Type B pancreatic cell (in vitro differentiated cells): ENCODE data around the gene KIF26A. TPM values are rescaled to one million over a fixed set of nuclear protein-coding genes. Genes with fewer than 3 reads are reported as not detected.

Source experiments
- DNase-seq: peaks from one replicate; pipeline ENCODE4 v3.0.0; 2021; ENCODE audit warnings: mixed read lengths; ENCODE audit not compliant: unreplicated experiment; ENCODE audit errors: extremely low spot score
- H3K27ac Mint-ChIP-seq: 2 replicates; pipeline ENCODE4 v1.8.0; 2021; ENCODE audit warnings: mild to moderate bottlenecking, mixed read lengths
- H3K27me3 Mint-ChIP-seq: 2 replicates; pipeline ENCODE4 v1.8.0; 2021; ENCODE audit warnings: mixed read lengths
- H3K36me3 Mint-ChIP-seq: 2 replicates; pipeline ENCODE4 v1.8.0; 2021; ENCODE audit warnings: mixed read lengths
- H3K4me1 Mint-ChIP-seq: one replicate; pipeline ENCODE4 v1.8.0; 2021; ENCODE audit warnings: mixed read lengths; ENCODE audit not compliant: unreplicated experiment
- H3K4me3 Mint-ChIP-seq: 2 replicates; pipeline ENCODE4 v1.8.0; 2021; ENCODE audit warnings: mild to moderate bottlenecking, mixed read lengths
- H3K9me3 Mint-ChIP-seq: 2 replicates; pipeline ENCODE4 v1.8.0; 2021; ENCODE audit warnings: mixed read lengths
- total RNA-seq: library from RNA; stranded (reverse); gene quantifications from 2 replicates; pipeline ENCODE4 v1.2.1, GENCODE V29; 2021; ENCODE audit warnings: low replicate concordance
- TF ChIP-seq, protein P1 (sequence below): fragments of 200-600 bp; sonication (generic); conservative IDR thresholded peaks from 2 replicates; pipeline ENCODE4 v1.5.0; 2021; ENCODE audit warnings: antibody characterized with exemption, mild to moderate bottlenecking

Gene KIF26A
- total RNA-seq, 1 donor from 2014 or later = 23.4 TPM

DNA sequence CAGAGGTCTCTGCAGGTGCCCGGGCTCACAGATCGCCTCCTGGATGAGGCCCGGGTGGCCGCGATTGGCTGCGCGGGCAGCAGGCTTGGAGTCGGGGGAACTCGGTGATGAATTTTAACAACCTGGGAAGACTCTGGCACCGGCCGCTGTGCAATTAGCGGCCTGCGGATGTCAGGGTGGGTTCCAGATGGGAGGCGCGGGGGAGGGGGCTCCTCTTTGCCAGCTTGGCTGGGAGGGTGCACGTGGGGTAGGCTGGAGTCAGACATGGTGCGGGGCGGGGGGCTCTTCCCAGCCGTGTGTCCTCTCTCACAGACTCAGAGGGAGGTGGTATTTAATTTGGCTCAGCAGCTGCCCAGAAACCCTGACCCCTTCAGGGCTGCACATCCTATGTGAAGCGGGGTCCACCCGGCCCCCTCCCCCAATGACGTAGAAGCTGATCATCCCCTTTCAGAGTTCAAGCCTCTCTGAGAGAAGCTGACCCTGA lies 81.4 kb downstream of the KIF26A start:
- no peak overlapping the region for H3K4me3 Mint-ChIP-seq
- H3K4me1 Mint-ChIP-seq = peaks cover 15% of the 10 kb centered on the region
- TF ChIP-seq, protein P1, sequence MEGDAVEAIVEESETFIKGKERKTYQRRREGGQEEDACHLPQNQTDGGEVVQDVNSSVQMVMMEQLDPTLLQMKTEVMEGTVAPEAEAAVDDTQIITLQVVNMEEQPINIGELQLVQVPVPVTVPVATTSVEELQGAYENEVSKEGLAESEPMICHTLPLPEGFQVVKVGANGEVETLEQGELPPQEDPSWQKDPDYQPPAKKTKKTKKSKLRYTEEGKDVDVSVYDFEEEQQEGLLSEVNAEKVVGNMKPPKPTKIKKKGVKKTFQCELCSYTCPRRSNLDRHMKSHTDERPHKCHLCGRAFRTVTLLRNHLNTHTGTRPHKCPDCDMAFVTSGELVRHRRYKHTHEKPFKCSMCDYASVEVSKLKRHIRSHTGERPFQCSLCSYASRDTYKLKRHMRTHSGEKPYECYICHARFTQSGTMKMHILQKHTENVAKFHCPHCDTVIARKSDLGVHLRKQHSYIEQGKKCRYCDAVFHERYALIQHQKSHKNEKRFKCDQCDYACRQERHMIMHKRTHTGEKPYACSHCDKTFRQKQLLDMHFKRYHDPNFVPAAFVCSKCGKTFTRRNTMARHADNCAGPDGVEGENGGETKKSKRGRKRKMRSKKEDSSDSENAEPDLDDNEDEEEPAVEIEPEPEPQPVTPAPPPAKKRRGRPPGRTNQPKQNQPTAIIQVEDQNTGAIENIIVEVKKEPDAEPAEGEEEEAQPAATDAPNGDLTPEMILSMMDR = no peak
- H3K36me3 Mint-ChIP-seq = no peaks in the 10 kb centered on the region
- DNase-seq = no peak
- peaks cover 11% of the 10 kb centered on the region for H3K27me3 Mint-ChIP-seq
- no peak overlapping the region for H3K27ac Mint-ChIP-seq
- H3K9me3 Mint-ChIP-seq = no peaks in the 10 kb centered on the region

DNA sequence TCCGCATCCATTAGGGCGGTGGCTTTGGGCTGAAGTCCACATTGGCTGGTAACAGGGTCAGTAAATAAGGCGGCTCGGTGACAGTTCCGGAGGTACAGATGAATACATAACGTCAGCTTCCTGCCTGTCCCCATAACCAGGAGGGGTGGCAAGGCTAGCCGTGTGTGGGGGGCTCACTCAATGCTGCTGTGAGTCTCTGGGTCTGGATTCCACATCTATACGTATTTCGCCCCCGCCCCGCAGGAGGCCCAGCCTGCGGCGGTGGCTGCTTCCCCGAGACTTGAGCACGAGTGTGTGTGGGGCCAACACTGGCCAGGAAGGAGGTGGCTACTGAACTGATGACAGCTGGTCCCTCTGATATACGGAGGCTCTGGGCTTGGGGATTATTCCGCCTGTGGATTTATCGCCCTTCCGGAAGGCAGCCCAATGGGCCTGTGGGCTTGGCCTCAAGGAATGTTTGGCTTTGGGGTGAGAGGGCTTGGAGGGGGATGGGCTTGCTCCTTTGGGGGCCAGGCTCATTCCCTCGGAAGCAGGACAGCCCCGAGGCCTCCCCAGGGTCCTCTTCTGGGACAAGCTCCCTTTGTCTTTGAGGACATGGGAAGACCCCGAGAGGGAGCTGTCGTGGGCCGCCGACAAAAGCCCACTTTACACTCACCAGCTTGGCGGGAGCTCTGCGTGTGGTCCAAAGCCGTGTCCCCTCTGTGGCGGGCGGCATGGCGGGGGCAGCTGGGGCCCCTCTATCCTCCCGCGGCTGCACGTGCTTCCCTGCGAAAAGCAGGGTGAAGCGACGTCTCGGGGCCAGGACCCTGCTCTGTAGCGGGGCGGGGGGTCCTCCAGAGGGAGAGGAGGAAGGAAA lies 82.1 kb downstream of the KIF26A start:
- Mint-ChIP-seq H3K4me1 (peaks cover 17% of the 10 kb centered on the region), H3K27me3 (peaks cover 11% of the 10 kb centered on the region), H3K9me3 (no peaks in the 10 kb centered on the region), H3K4me3 (no peak overlapping the region), H3K36me3 (no peaks in the 10 kb centered on the region), H3K27ac (no peak overlapping the region)
- TF ChIP-seq, protein P1 = no peak
- DNase-seq = no peak

DNA sequence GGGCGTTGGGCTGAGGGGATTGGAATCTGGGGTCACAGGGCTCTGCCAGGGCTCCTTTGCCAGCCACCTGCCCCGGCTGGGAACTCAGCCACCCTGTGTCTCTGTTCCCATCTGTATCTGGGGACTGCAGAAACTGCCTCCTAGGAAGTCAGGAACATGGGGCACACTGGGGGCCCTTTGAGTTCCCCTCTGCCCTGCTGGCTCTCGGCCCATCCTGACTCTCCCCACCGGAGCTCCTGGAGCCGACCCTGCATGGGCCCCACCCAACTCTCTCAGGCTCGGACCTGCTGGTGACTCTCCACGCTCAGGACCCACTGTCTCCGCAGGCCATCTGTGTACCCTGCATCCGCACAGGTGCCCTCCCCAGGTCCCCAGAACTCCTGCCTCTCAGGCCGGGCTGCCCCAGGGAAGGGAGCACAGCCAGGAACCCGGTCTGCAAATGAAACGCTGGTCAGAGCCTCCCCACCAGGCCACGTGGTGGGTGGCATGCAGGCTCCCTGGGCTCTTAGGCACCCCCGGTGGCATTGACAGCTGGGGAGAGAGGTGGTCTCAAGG lies 82.8 kb downstream of the KIF26A start:
- Mint-ChIP-seq H3K36me3 (no peaks in the 10 kb centered on the region), H3K27ac (no peak overlapping the region), H3K4me3 (no peak overlapping the region), H3K27me3 (peaks cover 11% of the 10 kb centered on the region), H3K9me3 (no peaks in the 10 kb centered on the region), H3K4me1 (peaks cover 17% of the 10 kb centered on the region)
- no peak for DNase-seq
- TF ChIP-seq, protein P1 = no peak

DNA sequence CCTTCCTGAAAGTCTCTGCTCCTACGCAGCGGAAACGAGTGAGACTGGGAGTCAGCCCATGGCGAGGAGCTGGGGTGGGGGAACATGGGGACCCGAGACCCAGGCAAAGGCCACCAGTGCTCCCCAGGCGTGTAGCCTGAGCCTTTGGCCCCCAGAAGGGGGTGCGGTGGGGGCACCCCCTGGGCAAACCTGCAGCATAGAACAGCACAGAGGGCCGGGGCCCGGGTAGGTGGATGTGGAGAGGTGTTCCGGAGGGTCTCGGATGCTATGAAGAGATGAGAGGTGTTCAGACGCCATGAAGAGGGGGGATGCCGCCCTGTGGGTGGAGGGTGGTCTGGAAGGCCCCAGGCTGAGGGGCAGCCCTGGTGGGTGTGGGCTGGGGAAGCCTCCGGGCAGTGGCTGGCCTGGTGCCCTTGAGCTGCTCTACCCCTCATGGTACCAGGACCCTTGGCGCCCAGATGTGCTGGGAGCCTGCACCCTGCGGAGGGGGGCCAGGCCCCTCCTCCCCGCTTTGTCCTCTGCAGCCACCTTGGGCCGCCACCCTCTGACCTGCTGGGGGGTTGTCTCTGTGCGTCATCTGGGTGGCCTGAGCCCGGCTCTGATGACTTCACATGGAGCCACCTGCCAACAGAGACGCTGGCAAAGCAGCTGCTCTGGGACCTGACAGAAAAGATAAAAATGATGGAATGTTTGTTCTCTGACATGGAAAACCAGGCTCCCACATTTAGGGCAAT lies 83.4 kb downstream of the KIF26A start:
- TF ChIP-seq, protein P1 = no peak
- peaks cover 17% of the 10 kb centered on the region for H3K4me1 Mint-ChIP-seq
- no peaks in the 10 kb centered on the region for H3K9me3 Mint-ChIP-seq
- H3K36me3 Mint-ChIP-seq = no peaks in the 10 kb centered on the region
- H3K4me3 Mint-ChIP-seq = no peak overlapping the region
- H3K27ac Mint-ChIP-seq = no peak overlapping the region
- DNase-seq = no peak
- peaks cover 8% of the 10 kb centered on the region for H3K27me3 Mint-ChIP-seq

DNA sequence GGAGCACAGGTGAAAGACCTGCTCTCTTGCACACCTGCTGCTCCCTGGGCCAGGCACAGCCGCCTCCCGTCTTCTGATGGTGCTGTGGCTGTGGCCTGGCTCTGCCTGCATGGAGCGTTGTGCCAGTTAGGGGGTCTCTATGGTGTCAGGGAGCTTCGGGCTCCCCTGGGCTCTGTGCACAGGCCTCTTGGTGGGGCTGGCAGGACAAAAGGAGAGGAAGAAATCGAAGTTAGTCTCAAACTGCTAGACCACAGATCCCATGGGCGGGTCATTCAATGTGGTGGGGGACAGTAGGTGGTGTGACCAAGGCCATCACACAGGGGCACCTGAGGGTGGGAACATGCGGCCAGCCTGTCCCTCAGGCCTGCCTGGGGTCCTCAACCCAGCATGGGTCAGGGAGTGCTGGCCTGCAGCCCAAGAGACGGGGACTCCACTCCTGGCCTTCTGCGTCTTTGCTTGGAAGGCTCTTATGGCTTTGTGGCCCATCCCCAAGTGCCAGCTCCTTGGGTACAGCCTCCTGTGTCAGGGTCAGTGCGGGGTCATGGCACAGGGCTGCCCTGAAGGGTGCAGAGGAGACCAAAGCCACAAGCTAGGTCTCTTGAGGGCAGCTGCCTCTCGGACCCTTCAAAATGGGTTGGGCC lies 84.1 kb downstream of the KIF26A start:
- Mint-ChIP-seq H3K27me3 (peaks cover 8% of the 10 kb centered on the region), H3K4me3 (no peak overlapping the region), H3K4me1 (peaks cover 17% of the 10 kb centered on the region), H3K36me3 (no peaks in the 10 kb centered on the region), H3K27ac (no peak overlapping the region), H3K9me3 (no peaks in the 10 kb centered on the region)
- TF ChIP-seq, protein P1 = no peak
- DNase-seq = no peak
